ENCODE results near the gene NXPH1. TPM values are rescaled to one million over a fixed set of nuclear protein-coding genes. Genes with fewer than 3 reads are reported as not detected.
A peak's percentile ranks its signal among the peaks of the same experiment; 100 is the strongest.

The NXPH1 gene
- total and polyA plus RNA-seq, 2 donors (not counting 1 experiment from before 2014, with no cell fraction given), result not detected

- H3K4me2 ChIP-seq (replicated peaks; ENCODE audit: low read depth, low read length, poor library complexity, severe bottlenecking), result no peak overlapping the region
- intact Hi-C loops (cut with micrococcal nuclease), result no loop called here
- H4K20me1 ChIP-seq (ENCODE audit: control insufficient read depth, insufficient read depth, low read length, poor library complexity, severe bottlenecking), result no peaks in the 10 kb centered on the region
- H3K36me3 ChIP-seq (replicated peaks in 1 of 2; ENCODE audit: control extremely low read depth in 1 of 2, control insufficient read depth in 1 of 2, extremely low read depth in 1 of 2, insufficient read depth in 2 of 2, low read length in 1 of 2), result no peaks in the 10 kb centered on the region
- no peaks in the 10 kb centered on the region for H3K4me1 Mint-ChIP-seq
- H3K9ac ChIP-seq (ENCODE audit: low read length), result no peak overlapping the region
- H3K9me3 ChIP-seq (ENCODE audit: control extremely low read depth in 1 of 3, control insufficient read depth in 2 of 3, insufficient read depth in 1 of 3, low read length in 2 of 3), result no peaks in the 10 kb centered on the region
- no peaks in the 10 kb centered on the region for H3K27me3 ChIP-seq (replicated peaks in 1 of 4; ENCODE audit: control extremely low read depth in 1 of 4, control insufficient read depth in 3 of 4, insufficient read depth in 4 of 4, low read length in 3 of 4)
- H3K9me3 Mint-ChIP-seq (ENCODE audit: insufficient read depth), result no peaks in the 10 kb centered on the region
- H3K27ac Mint-ChIP-seq, result no peak overlapping the region
- CTCF ChIA-PET, result no interaction called here
- no peaks in the 10 kb centered on the region for H3K4me1 ChIP-seq (ENCODE audit: control insufficient read depth in 2 of 2, insufficient read depth in 2 of 2, low read length in 2 of 2)
- no peak for ATAC-seq (ENCODE audit: low read depth)
- no peaks in the 10 kb centered on the region for H3K27me3 Mint-ChIP-seq
- no peaks in the 10 kb centered on the region for H3K79me2 ChIP-seq (ENCODE audit: control insufficient read depth, insufficient read depth, low read length)
- no peak overlapping the region for H3K4me3 ChIP-seq (ENCODE audit: control extremely low read depth in 1 of 5, extremely low read depth in 1 of 5, insufficient read depth in 1 of 5, low read depth in 2 of 5, low read length in 4 of 5)
- no peak overlapping the region for H3K4me3 Mint-ChIP-seq
- DNase-seq, result no peak
- no peak overlapping the region for H3K27ac ChIP-seq (ENCODE audit: low read length in 2 of 2)
- POLR2A ChIA-PET, result no interaction called here
- TF ChIP-seq CTCF (IDR thresholded peaks at IDR 0.05), result no peak
- TF ChIP-seq EZH2 (IDR thresholded peaks at IDR 0.05; ENCODE audit: borderline replicate concordance, insufficient read depth, low read depth, low read length, poor library complexity, severe bottlenecking), result no peak
- H2AFZ ChIP-seq (ENCODE audit: insufficient read depth, low read depth, low read length, poor library complexity, severe bottlenecking), result no peak overlapping the region
Measured at GRCh38 chr7:8781166-8781565, 347.8 kb downstream of the NXPH1 start.

- Histone ChIP-seq H3K36me3 (replicated peaks in 1 of 2; ENCODE audit: control extremely low read depth in 1 of 2, control insufficient read depth in 1 of 2, extremely low read depth in 1 of 2, insufficient read depth in 2 of 2, low read length in 1 of 2) (no peaks in the 10 kb centered on the region), H3K79me2 (ENCODE audit: control insufficient read depth, insufficient read depth, low read length) (no peaks in the 10 kb centered on the region), H3K4me1 (ENCODE audit: control insufficient read depth in 2 of 2, insufficient read depth in 2 of 2, low read length in 2 of 2) (no peaks in the 10 kb centered on the region), H3K27me3 (replicated peaks in 1 of 4; ENCODE audit: control extremely low read depth in 1 of 4, control insufficient read depth in 3 of 4, insufficient read depth in 4 of 4, low read length in 3 of 4) (no peaks in the 10 kb centered on the region), H3K9ac (ENCODE audit: low read length) (no peak overlapping the region), H3K9me3 (ENCODE audit: control extremely low read depth in 1 of 3, control insufficient read depth in 2 of 3, insufficient read depth in 1 of 3, low read length in 2 of 3) (no peaks in the 10 kb centered on the region), H3K27ac (ENCODE audit: low read length in 2 of 2) (no peak overlapping the region), H3K4me2 (replicated peaks; ENCODE audit: low read depth, low read length, poor library complexity, severe bottlenecking) (no peak overlapping the region), H3K4me3 (ENCODE audit: control extremely low read depth in 1 of 5, extremely low read depth in 1 of 5, insufficient read depth in 1 of 5, low read depth in 2 of 5, low read length in 4 of 5) (no peak overlapping the region), H2AFZ (ENCODE audit: insufficient read depth, low read depth, low read length, poor library complexity, severe bottlenecking) (no peak overlapping the region), H4K20me1 (ENCODE audit: control insufficient read depth, insufficient read depth, low read length, poor library complexity, severe bottlenecking) (no peaks in the 10 kb centered on the region)
- ChIA-PET CTCF (no interaction called here), POLR2A (no interaction called here)
- no peak for TF ChIP-seq CTCF (IDR thresholded peaks at IDR 0.05)
- TF ChIP-seq EZH2 (IDR thresholded peaks at IDR 0.05; ENCODE audit: borderline replicate concordance, insufficient read depth, low read depth, low read length, poor library complexity, severe bottlenecking), result no peak
- Mint-ChIP-seq H3K27ac (no peak overlapping the region), H3K4me3 (no peak overlapping the region), H3K9me3 (ENCODE audit: insufficient read depth) (no peaks in the 10 kb centered on the region), H3K4me1 (no peaks in the 10 kb centered on the region), H3K27me3 (no peaks in the 10 kb centered on the region)
- DNase-seq (peak; percentile 2), ATAC-seq (ENCODE audit: low read depth) (no peak)
- WGBS (ENCODE audit: insufficient coverage), result 47% methylated on average over 2 of the region's 2 CpGs
- intact Hi-C loops (cut with micrococcal nuclease), result no loop called here
Measured at GRCh38 chr7:8783229-8783628, 349.8 kb downstream of the NXPH1 start.

Data from B cell (primary cell).